ENCODE results near the gene GPANK1. TPM values are rescaled to one million over a fixed set of nuclear protein-coding genes. Genes with fewer than 3 reads are reported as not detected.

GPANK1 gene
- total RNA-seq, 2 experiments from 2014 or later, result 33.6 to 35.2 TPM

GRCh38 chr6:31690231-31691077 is 25.7 kb upstream of the GPANK1 start:
- Mint-ChIP-seq H3K4me3 (no peak overlapping the region), H3K4me1 (peaks cover 3% of the 10 kb centered on the region), H3K36me3 (ENCODE audit: low read depth) (peaks cover 51% of the 10 kb centered on the region), H3K9me3 (no peaks in the 10 kb centered on the region), H3K27me3 (no peaks in the 10 kb centered on the region), H3K27ac (peak overlapping the region; percentile 9)
- ChIA-PET POLR2A (interaction anchor here (1.0 to 4.1 kb wide), 5 partner anchors 9 to 49 kb away, joined by 3 to 15 read pairs (median 4); partner anchors contain the start of genes ABHD16A, LY6G5C and MSH5), CTCF (interaction anchor here (0.6 to 1.6 kb wide), 6 partner anchors 9 to 211 kb away, joined by 3 to 7 read pairs (median 4); partner anchors contain the start of genes CLIC1 and LY6G5C)
- no peak for DNase-seq

- Mint-ChIP-seq H3K27me3 (no peaks in the 10 kb centered on the region), H3K9me3 (no peaks in the 10 kb centered on the region), H3K27ac (no peak overlapping the region), H3K36me3 (ENCODE audit: low read depth) (peaks cover 46% of the 10 kb centered on the region), H3K4me3 (no peak overlapping the region), H3K4me1 (peaks cover 3% of the 10 kb centered on the region)
- ChIA-PET CTCF (interaction anchor here (0.6 to 1.6 kb wide), 6 partner anchors 8 to 212 kb away, joined by 3 to 7 read pairs (median 4); partner anchors contain the start of genes CLIC1 and LY6G5C), POLR2A (interaction anchor here (1.0 to 4.1 kb wide), 3 partner anchors 8 to 17 kb away, joined by 4 to 15 read pairs (median 4); partner anchors contain the start of genes ABHD16A and LY6G5C)
- DNase-seq, result no peak
Measured at GRCh38 chr6:31689249-31690110, 24.7 kb upstream of the GPANK1 start.

GRCh38 chr6:31687860-31688693 is 23.3 kb upstream of the GPANK1 start:
- Mint-ChIP-seq H3K9me3 (no peaks in the 10 kb centered on the region), H3K4me1 (peaks cover 3% of the 10 kb centered on the region), H3K27me3 (no peaks in the 10 kb centered on the region), H3K36me3 (ENCODE audit: low read depth) (peaks cover 39% of the 10 kb centered on the region), H3K4me3 (no peak overlapping the region), H3K27ac (no peak overlapping the region)
- DNase-seq, result no peak
- POLR2A ChIA-PET, result interaction anchor here (1.0 to 1.2 kb wide), 2 partner anchors 21 to 24 kb away, joined by 3 read pairs; no protein-coding TSS in a partner anchor
- CTCF ChIA-PET, result interaction anchor here (1.0 kb wide), 1 partner anchor 16 kb away, joined by 4 read pairs; no protein-coding TSS in a partner anchor

- H3K4me3 Mint-ChIP-seq, result no peak overlapping the region
- H3K27ac Mint-ChIP-seq, result no peak overlapping the region
- no peaks in the 10 kb centered on the region for H3K9me3 Mint-ChIP-seq
- peaks cover 3% of the 10 kb centered on the region for H3K4me1 Mint-ChIP-seq
- H3K27me3 Mint-ChIP-seq, result no peaks in the 10 kb centered on the region
- H3K36me3 Mint-ChIP-seq (ENCODE audit: low read depth), result peaks cover 33% of the 10 kb centered on the region
- DNase-seq, result no peak
- CTCF ChIA-PET, result no interaction called here
- POLR2A ChIA-PET, result interaction anchor here (1.0 to 1.2 kb wide), 2 partner anchors 21 to 24 kb away, joined by 3 read pairs; no protein-coding TSS in a partner anchor
Measured at GRCh38 chr6:31687321-31687720, 22.5 kb upstream of the GPANK1 start.

- no peaks in the 10 kb centered on the region for H3K9me3 Mint-ChIP-seq
- H3K27me3 Mint-ChIP-seq, result no peaks in the 10 kb centered on the region
- ChIA-PET CTCF (interaction anchor here (1.7 kb wide), 1 partner anchor 266 kb away, joined by 3 read pairs; no protein-coding TSS in a partner anchor), POLR2A (interaction anchor here (1.1 to 1.9 kb wide), 2 partner anchors 17 to 52 kb away, joined by 3 to 5 read pairs; partner anchors contain the start of gene ABHD16A)
- peaks cover 7% of the 10 kb centered on the region for H3K4me1 Mint-ChIP-seq
- H3K4me3 Mint-ChIP-seq, result no peak overlapping the region
- DNase-seq, result no peak
- H3K36me3 Mint-ChIP-seq (ENCODE audit: low read depth), result peaks cover 31% of the 10 kb centered on the region
- H3K27ac Mint-ChIP-seq, result no peak overlapping the region
Measured at GRCh38 chr6:31686483-31686882, 21.7 kb upstream of the GPANK1 start.

GRCh38 chr6:31683591-31683990 is 18.8 kb upstream of the GPANK1 start:
- H3K4me1 Mint-ChIP-seq, result peaks cover 27% of the 10 kb centered on the region
- DNase-seq, result no peak
- CTCF ChIA-PET, result interaction anchor here (1.0 kb wide), 1 partner anchor 86 kb away, joined by 3 read pairs; no protein-coding TSS in a partner anchor
- POLR2A ChIA-PET, result interaction anchor here (1.4 kb wide), 1 partner anchor 12 kb away, joined by 3 read pairs; no protein-coding TSS in a partner anchor
- no peak overlapping the region for H3K27ac Mint-ChIP-seq
- H3K9me3 Mint-ChIP-seq, result no peaks in the 10 kb centered on the region
- H3K36me3 Mint-ChIP-seq (ENCODE audit: low read depth), result peaks cover 21% of the 10 kb centered on the region
- H3K4me3 Mint-ChIP-seq, result no peak overlapping the region
- H3K27me3 Mint-ChIP-seq, result no peaks in the 10 kb centered on the region

GRCh38 chr6:31681135-31681671 is 16.4 kb upstream of the GPANK1 start:
- Mint-ChIP-seq H3K36me3 (ENCODE audit: low read depth) (peaks cover 9% of the 10 kb centered on the region), H3K27ac (peak overlapping the region; percentile 46), H3K4me1 (peaks cover 38% of the 10 kb centered on the region), H3K9me3 (no peaks in the 10 kb centered on the region), H3K27me3 (no peaks in the 10 kb centered on the region), H3K4me3 (peak overlapping the region; percentile 74)
- peak; percentile 56 for DNase-seq
- ChIA-PET CTCF (interaction anchor here (0.6 to 2.1 kb wide), 9 partner anchors 9 to 182 kb away, joined by 3 to 11 read pairs (median 5); partner anchors contain the start of gene NEU1), POLR2A (interaction anchor here (0.7 to 2.2 kb wide), 9 partner anchors 9 to 132 kb away, joined by 3 to 8 read pairs (median 4); partner anchors contain the start of genes BAG6 and MSH5)

- POLR2A ChIA-PET, result interaction anchor here (0.8 to 2.2 kb wide), 9 partner anchors 10 to 132 kb away, joined by 3 to 8 read pairs (median 4); partner anchors contain the start of genes BAG6 and MSH5
- peak within 1 kb of the TSS; percentile 74 for H3K4me3 Mint-ChIP-seq
- H3K27ac Mint-ChIP-seq, result peak within 1 kb of the TSS; percentile 46
- peaks cover 38% of the 10 kb centered on the region for H3K4me1 Mint-ChIP-seq
- DNase-seq, result peak; percentile 77
- no peaks in the 10 kb centered on the region for H3K9me3 Mint-ChIP-seq
- H3K27me3 Mint-ChIP-seq, result no peaks in the 10 kb centered on the region
- H3K36me3 Mint-ChIP-seq (ENCODE audit: low read depth), result peaks cover 4% of the 10 kb centered on the region
- CTCF ChIA-PET, result interaction anchor here (0.5 to 2.1 kb wide), 14 partner anchors 10 to 250 kb away, joined by 3 to 11 read pairs (median 4); partner anchors contain the start of genes LY6G5B and NEU1
Measured at GRCh38 chr6:31680226-31681134, 15.7 kb upstream of the GPANK1 start, which contains the start of gene LY6G5C. TSS of gene LY6G5C (minus strand) at chr6:31681067. CDS start at chr6:31680373, 694 bp downstream.

- Mint-ChIP-seq H3K9me3 (no peaks in the 10 kb centered on the region), H3K4me3 (no peak overlapping the region), H3K27me3 (no peaks in the 10 kb centered on the region), H3K36me3 (ENCODE audit: low read depth) (peaks cover 8% of the 10 kb centered on the region), H3K4me1 (peaks cover 38% of the 10 kb centered on the region), H3K27ac (no peak overlapping the region)
- DNase-seq, result no peak
- ChIA-PET POLR2A (interaction anchor here (1.3 to 1.6 kb wide), 2 partner anchors 10 to 16 kb away, joined by 4 read pairs; no protein-coding TSS in a partner anchor), CTCF (interaction anchor here (0.6 to 1.8 kb wide), 3 partner anchors 25 to 152 kb away, joined by 3 to 4 read pairs (median 3); no protein-coding TSS in a partner anchor)
Measured at GRCh38 chr6:31677955-31678354, 13.2 kb upstream of the GPANK1 start.

GRCh38 chr6:31676904-31677303 is 12.1 kb upstream of the GPANK1 start:
- ChIA-PET CTCF (no interaction called here), POLR2A (no interaction called here)
- Mint-ChIP-seq H3K27ac (no peak overlapping the region), H3K27me3 (no peaks in the 10 kb centered on the region), H3K4me3 (no peak overlapping the region), H3K36me3 (ENCODE audit: low read depth) (peaks cover 17% of the 10 kb centered on the region), H3K4me1 (peaks cover 38% of the 10 kb centered on the region), H3K9me3 (no peaks in the 10 kb centered on the region)
- DNase-seq, result no peak
